ENCODE data around the gene ZNF213.

The ZNF213 gene

GRCh38 chr16:3101841-3102470 is 32.9 kb upstream of the ZNF213 start:
- peak; percentile 27 to 32 for DNase-seq

GRCh38 chr16:3106205-3106928 is 28.5 kb upstream of the ZNF213 start:
- peak; percentile 80 to 83 for DNase-seq

- no peak for DNase-seq
These were observed 22.6 kb upstream of the ZNF213 start, which contains the start of gene ZNF205 for GRCh38 chr16:3112058-3112880. TSS of gene ZNF205 (plus strand) at chr16:3112586. CDS start at chr16:3113431, 845 bp downstream.

DNA sequence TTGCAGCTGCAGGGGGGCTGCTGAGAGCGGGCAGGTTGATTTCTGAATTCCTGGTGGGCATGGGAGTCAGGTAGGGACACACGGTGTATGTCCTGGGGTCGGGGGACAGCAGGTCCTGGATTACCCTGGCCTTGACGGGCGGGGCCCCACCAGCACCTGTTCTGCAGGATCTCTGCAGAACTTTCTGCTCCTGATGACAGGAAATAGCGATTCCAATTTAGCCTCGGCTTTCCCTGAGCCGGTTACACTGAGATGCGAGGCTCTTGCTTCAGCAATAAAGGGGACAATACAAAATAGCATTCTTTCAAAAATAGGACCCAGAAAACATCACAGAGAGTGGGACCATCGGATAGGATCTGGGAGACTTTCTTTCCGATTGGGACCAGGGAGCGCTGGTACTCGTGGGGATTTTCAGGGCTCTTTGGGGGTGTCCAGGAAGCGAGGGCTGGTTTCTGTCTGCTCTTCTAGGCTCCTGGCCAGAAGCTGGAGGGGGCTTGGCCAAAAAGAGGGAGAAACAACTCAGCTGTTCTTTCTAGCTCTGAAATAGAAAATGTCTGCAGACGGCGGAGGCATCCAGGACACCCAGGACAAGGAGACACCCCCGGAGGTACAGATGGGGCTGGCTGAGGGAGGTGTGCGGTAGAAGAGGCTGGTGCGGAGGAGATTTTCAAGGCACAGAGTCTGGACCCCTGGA is 21.8 kb upstream of the ZNF213 start:
- no peak for DNase-seq

- DNase-seq: no peak
These were observed 20.9 kb upstream of the ZNF213 start for GRCh38 chr16:3113765-3114479.

- no peak for DNase-seq
These were observed 19.8 kb upstream of the ZNF213 start for GRCh38 chr16:3115003-3115402.

- DNase-seq: no peak
These were observed 19.3 kb upstream of the ZNF213 start for GRCh38 chr16:3115561-3115960.

DNA sequence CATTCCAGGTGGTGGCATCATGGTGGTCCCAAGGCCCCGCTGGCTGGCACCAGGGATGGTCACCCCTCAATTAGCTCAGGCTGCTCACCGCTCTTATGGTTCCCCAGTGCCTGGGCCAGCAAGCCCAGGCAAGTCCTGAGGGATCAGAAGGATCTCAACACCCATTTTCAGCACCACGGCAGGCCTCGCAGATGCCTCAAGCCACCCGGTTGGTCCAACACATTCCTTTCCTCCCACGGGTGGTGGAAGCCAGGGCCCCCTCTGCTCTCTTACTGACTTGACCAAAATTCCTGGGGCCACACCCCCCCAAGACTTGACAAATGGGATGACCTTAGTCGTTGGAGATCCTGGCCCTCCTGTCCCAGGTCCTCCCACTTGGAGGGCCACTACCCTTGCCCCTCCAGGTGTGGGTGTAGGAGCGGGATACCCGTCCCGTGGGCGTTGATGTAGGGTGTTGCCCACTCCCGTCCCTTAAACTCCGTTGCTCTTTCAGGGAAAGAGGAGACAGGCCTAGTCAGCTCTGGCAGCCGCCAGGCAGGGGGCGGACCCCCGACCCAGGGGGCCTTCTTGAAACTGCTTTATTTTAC is 16.5 kb upstream of the ZNF213 start:
- no peak for DNase-seq

- DNase-seq: no peak
These were observed 16.0 kb upstream of the ZNF213 start for GRCh38 chr16:3118846-3119245.

- DNase-seq: no peak
These were observed 15.5 kb upstream of the ZNF213 start for GRCh38 chr16:3119286-3119685.

GRCh38 chr16:3119701-3120408 is 15.0 kb upstream of the ZNF213 start:
- DNase-seq: no peak

DNA sequence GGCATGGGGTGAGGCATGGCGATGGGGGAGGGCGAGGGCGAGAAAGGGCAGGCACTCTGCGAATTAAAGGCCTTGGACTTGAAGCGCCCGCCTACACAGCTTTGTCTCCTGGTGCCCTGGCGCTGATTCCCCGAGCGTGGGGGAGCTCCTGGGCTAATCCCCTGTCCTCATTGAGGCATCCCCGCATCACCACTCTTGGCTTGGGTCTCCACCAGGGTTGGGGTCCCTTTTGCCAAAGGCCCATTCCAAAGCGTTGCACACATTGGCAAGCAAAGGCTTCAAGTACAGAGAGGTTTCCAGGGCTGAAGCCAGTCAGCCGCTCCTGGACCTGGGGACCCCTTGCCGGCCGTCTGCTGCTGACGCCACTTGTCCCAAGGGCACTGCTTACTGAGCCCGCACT is 14.4 kb upstream of the ZNF213 start:
- DNase-seq: no peak

DNA sequence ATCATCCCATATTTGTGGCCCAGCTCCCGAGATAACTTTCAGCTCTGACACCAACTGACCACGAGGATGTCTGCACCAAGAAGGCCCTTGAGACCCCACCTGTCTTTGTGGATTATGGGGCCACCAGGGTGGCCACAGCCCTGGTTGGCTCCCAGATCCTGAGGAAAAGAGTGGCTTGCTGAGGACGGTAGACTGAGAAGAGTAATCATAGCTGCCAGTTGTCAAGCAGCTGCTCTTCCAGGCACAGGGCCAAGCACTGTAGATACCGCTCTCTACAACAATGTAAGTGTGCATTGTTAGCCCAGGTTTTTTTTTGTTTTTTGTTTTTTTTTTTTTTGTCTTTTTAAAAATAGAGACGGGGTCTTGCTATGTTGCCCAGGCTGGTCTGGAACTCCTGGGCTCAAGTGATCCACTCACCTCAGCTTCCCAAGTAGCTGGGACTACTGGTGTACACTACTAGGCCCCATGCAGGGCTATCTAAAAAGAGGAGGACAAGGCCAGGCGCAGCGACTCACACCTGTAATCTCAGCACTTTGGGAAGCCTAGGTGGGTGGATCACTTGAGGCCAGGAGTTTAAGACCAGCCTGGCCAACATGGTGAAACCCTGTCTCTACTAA is 12.9 kb upstream of the ZNF213 start:
- DNase-seq: no peak

DNA sequence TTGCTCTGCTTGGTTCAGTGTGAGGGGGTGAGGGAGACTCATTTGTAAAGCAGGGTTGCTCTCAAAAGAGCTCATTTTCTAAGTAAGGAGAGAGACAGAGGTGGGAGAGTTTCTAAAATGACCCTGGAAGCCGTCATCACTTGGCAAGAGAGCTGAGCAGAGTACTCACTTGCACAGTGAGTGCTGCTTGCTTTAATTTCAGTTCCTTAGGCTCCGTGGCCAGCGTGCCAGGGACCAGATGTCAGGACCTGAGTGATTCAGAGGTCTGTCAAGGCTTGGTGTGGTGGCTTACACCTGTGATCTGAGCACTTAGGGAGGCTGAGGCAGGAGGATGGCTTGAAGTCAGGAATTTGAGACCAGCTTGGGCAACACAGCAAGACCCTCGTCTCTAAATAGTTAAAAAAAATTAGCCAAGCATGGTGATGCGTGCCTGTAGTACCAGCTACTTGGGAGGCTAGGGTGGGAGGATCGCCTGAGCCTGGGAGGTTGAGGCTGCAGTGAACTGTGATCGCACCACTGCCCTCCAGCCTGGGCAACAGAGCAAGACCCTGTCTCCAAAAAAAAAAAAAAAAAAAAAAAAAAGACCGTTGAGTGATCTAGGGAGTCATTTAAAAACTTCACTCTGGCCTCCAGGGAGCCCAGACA is 11.8 kb upstream of the ZNF213 start:
- no peak for DNase-seq

- peak; percentile 94 to 98 for DNase-seq
These were observed 10.6 kb upstream of the ZNF213 start for GRCh38 chr16:3123986-3124886.

DNA sequence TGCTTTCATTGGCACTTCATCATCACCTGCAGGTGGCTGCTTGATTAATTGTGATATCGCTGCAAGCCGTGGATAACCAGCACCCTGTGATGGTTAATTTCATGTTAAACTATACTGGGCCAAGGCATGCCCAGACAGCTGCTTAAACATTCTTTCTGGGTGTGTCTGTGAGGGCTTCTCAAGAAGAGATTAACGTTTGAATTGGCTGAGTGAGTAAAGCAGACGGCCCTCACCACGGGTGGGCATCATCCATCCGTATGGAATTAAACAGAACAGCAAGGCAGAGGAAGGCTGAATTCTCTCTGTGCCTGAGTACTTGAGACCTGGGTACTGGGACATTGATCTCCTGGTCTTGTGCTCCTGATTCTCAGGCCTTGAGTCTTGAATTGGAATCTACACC is 7.1 kb upstream of the ZNF213 start:
- DNase-seq: no peak

DNA sequence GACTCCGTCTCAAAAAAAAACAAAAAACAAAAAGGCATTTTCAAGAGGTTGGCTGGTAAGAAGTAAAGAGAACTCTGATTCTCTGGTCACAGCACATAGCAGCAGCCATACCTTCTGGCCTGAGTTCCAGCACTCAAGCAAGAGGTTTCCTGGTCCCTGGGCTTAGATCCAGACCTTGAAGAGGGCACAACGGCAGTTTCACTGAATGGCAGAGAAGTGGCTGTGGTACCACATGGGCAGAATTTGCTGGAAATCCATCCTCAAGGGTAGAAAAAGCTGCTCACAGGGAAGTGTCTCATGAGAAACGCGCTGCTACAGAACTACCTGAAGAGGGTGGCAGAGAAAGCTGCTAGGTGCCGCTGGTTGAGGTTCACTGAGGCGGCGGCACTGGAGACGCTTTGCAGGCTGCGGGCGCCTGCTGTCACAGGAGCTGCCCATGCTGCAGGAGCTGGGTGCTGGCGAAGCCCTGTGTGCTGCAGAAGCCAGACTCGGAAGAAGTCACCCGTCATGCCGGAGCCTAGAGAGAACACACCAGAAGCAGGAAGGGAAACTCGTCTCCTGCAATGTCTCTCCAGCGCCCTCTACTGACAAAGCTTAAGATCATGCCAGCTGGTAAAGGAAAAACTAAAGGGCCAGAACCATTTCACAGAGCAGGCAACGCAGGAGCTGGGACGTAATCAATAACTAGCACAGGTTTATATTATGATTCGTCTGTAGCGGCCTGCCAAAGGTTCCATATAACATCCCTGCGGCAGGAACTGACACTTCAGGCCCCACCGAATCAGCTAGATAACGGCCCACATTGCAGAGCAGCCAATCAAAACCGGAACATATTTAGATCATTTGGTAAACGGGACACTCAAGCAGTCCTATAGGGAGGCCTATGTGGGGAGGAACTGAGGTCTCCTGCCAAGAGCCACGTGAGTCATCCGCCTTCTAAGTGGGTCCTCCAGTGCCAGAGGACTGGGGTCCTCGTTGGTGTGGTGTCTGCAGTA is 5.4 kb upstream of the ZNF213 start:
- DNase-seq: peak; percentile 80 to 86
